HL-60 (cell line): ENCODE data around the gene DNASE2B.

Experiments used
- DNase-seq, 2 experiments: peaks; one replicate each; pipeline ENCODE4 v3.0.0-alpha.2; 2010 to 2020; ENCODE audit warnings: low read depth in 1 of 2, low spot score in 1 of 2
- H3K27ac ChIP-seq: fragments of 250-450 bp; sonication (Bioruptor Pico); replicated peaks from 2 replicates; pipeline ENCODE4 v1.5.1; 2020; ENCODE audit warnings: mild to moderate bottlenecking, moderate library complexity
- H3K27me3 ChIP-seq: fragments of 250-450 bp; sonication (Bioruptor Pico); 2 replicates; pipeline ENCODE4 v1.5.1; 2021; ENCODE audit warnings: mild to moderate bottlenecking, moderate library complexity; ENCODE audit not compliant: insufficient read depth, poor library complexity, severe bottlenecking
- H3K4me3 ChIP-seq: replicated peaks from 2 replicates; pipeline ENCODE4 v1.5.1; 2011; ENCODE audit warnings: mild to moderate bottlenecking, control low read depth, low read length; ENCODE audit not compliant: insufficient read depth
- GABPA ChIP-seq: IDR thresholded peaks from 2 replicates; pipeline ENCODE4 v1.6.1; 2012; ENCODE audit warnings: low read depth
- POLR2AphosphoS5 ChIP-seq: IDR thresholded peaks from 2 replicates; pipeline ENCODE4 v1.6.1; 2012; ENCODE audit warnings: low read depth
- SPI1 ChIP-seq: IDR thresholded peaks from 2 replicates; pipeline ENCODE4 v1.6.1; 2012; ENCODE audit warnings: low read depth, mild to moderate bottlenecking, borderline replicate concordance
- TF ChIP-seq, protein P1 (sequence below): IDR thresholded peaks from one replicate; pipeline ENCODE4 v1.5.1; 2011; ENCODE audit warnings: low read length, control low read depth, inconsistent platforms; ENCODE audit not compliant: insufficient read depth
- TF ChIP-seq, protein P2 (sequence below): IDR thresholded peaks from 2 replicates; pipeline ENCODE4 v1.6.1; 2012; ENCODE audit warnings: low read depth; ENCODE audit not compliant: insufficient replicate concordance

DNASE2B gene

DNA sequence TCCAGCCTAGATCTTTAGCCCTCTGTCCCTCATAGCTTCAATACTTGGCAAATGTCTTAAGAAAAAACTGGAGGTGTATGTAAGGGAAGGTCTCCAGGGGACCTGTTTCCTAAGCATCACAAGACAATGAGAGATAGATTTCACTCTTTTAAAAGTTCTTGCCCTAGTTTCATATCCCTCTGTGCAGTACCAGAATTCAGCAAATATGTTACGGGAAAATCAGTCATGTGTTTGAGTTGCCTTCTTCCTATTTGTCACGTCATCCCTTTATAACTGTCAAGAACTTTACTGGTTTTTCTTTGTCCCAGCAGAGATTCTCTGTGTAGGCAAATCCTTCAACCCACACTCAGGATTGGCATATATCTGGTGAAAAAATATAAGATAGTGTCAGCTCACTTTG is 32.3 kb downstream of the DNASE2B start:
- TF ChIP-seq, protein P1, sequence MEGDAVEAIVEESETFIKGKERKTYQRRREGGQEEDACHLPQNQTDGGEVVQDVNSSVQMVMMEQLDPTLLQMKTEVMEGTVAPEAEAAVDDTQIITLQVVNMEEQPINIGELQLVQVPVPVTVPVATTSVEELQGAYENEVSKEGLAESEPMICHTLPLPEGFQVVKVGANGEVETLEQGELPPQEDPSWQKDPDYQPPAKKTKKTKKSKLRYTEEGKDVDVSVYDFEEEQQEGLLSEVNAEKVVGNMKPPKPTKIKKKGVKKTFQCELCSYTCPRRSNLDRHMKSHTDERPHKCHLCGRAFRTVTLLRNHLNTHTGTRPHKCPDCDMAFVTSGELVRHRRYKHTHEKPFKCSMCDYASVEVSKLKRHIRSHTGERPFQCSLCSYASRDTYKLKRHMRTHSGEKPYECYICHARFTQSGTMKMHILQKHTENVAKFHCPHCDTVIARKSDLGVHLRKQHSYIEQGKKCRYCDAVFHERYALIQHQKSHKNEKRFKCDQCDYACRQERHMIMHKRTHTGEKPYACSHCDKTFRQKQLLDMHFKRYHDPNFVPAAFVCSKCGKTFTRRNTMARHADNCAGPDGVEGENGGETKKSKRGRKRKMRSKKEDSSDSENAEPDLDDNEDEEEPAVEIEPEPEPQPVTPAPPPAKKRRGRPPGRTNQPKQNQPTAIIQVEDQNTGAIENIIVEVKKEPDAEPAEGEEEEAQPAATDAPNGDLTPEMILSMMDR = no peak
- TF ChIP-seq, protein P2, sequence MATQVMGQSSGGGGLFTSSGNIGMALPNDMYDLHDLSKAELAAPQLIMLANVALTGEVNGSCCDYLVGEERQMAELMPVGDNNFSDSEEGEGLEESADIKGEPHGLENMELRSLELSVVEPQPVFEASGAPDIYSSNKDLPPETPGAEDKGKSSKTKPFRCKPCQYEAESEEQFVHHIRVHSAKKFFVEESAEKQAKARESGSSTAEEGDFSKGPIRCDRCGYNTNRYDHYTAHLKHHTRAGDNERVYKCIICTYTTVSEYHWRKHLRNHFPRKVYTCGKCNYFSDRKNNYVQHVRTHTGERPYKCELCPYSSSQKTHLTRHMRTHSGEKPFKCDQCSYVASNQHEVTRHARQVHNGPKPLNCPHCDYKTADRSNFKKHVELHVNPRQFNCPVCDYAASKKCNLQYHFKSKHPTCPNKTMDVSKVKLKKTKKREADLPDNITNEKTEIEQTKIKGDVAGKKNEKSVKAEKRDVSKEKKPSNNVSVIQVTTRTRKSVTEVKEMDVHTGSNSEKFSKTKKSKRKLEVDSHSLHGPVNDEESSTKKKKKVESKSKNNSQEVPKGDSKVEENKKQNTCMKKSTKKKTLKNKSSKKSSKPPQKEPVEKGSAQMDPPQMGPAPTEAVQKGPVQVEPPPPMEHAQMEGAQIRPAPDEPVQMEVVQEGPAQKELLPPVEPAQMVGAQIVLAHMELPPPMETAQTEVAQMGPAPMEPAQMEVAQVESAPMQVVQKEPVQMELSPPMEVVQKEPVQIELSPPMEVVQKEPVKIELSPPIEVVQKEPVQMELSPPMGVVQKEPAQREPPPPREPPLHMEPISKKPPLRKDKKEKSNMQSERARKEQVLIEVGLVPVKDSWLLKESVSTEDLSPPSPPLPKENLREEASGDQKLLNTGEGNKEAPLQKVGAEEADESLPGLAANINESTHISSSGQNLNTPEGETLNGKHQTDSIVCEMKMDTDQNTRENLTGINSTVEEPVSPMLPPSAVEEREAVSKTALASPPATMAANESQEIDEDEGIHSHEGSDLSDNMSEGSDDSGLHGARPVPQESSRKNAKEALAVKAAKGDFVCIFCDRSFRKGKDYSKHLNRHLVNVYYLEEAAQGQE = no peak
- TF ChIP-seq SPI1 (no peak), POLR2AphosphoS5 (no peak), GABPA (no peak)
- Histone ChIP-seq H3K27me3 (no peaks in the 10 kb centered on the region), H3K4me3 (no peak overlapping the region), H3K27ac (no peak overlapping the region)
- DNase-seq = no peak

DNA sequence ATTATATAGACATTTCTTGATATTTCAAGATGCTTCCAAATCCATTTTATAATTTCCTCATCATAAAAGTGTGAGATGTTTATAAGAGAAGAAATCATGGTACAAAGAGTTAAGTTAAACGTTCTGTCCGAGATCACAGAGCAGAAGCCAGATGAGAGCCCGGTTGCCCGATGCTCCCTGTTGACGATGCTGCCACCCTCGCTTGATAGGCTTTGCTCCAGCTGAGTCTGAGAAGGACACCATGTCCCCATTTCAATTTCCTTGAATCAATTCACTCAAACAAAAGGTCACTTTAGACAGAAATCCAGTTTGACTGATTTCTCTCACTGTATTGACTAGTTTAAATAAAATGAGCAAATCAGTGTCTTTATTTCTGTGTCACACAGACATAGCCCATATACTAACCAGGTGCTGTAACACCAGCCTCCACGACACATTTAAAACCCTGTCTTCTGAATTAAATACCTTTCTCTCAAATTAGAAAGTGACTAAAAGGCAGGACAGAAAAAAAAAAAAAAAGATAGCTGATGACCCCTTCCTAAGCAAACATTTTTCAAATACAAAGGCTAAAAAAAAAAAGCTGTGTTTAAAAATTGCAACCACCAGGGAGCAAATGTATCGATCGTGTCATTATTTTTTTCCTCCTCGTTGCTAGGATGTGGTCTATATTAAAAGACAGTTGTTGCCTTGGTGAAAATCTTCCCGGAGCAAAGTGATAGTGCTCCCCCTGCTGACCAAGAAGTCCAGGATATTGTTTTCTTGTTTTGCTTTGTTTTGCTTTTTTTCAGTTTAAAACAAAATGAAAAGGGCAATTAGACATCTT is 35.2 kb downstream of the DNASE2B start:
- TF ChIP-seq, protein P1 = peak; percentile 36
- no peak for TF ChIP-seq GABPA
- no peak for TF ChIP-seq POLR2AphosphoS5
- TF ChIP-seq SPI1 = no peak
- TF ChIP-seq, protein P2 = no peak
- Histone ChIP-seq H3K27me3 (no peaks in the 10 kb centered on the region), H3K4me3 (no peak overlapping the region; the same call in 1 of the 2 replicates), H3K27ac (peak overlapping the region; percentile 65)
- peak; percentile 38 to 66 for DNase-seq

GRCh38 chr1:84434081-84434769 is 35.9 kb downstream of the DNASE2B start:
- no peak overlapping the region for H3K4me3 ChIP-seq
- no peaks in the 10 kb centered on the region for H3K27me3 ChIP-seq
- TF ChIP-seq, protein P1 = no peak
- TF ChIP-seq POLR2AphosphoS5 (no peak), GABPA (no peak), SPI1 (no peak)
- TF ChIP-seq, protein P2 = no peak
- DNase-seq = no peak
- H3K27ac ChIP-seq = peak overlapping the region; percentile 65; the same call in 1 of the 2 replicates
